ENCODE measurements around the gene RIC8A.

Gene RIC8A

DNA sequence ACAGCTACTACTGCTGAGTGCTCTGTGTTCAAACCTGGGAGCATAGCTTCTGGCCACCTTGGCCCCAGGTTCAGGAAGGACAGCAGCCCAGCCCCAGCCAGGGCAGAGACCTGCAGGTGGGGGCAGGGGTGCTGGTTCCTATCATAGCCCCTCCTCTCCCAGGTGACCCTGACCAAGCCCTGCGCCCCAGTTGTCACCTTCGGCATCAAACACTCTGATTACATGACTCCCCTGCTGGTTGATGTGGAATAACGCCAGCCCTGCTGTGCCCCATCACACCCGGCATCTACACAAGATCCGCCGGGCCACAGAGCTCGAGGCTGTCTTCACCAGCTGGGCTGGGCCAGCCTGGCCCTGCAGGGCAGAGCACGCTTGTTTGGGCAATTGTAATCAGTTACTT is 7.7 kb upstream of the RIC8A start:
- Histone ChIP-seq H3K9ac (ENCODE audit: low read length) (no peak overlapping the region), H3K79me2 (ENCODE audit: insufficient read depth, low read length) (no peaks in the 10 kb centered on the region), H3K4me1 (ENCODE audit: insufficient read depth, low read length, severe bottlenecking) (no peaks in the 10 kb centered on the region), H3K9me2 (ENCODE audit: low read depth, low read length) (no peaks in the 10 kb centered on the region), H3K27ac (ENCODE audit: low read depth, low read length, poor library complexity, severe bottlenecking) (no peak overlapping the region), H3F3A (ENCODE audit: insufficient read depth, low read length) (no peaks in the 10 kb centered on the region), H3K4me3 (ENCODE audit: low read depth, low read length, poor library complexity, severe bottlenecking) (no peak overlapping the region), H3K36me3 (ENCODE audit: insufficient read depth, low read length) (peaks cover 19% of the 10 kb centered on the region), H2AFZ (ENCODE audit: low read length) (no peak overlapping the region), H3K4me2 (ENCODE audit: low read length) (no peak overlapping the region), H3K9me3 (ENCODE audit: low read length) (no peaks in the 10 kb centered on the region), H4K20me1 (ENCODE audit: insufficient read depth, low read length) (no peaks in the 10 kb centered on the region), H3K27me3 (ENCODE audit: insufficient read depth, low read length) (no peaks in the 10 kb centered on the region)
- TF ChIP-seq, protein P1, sequence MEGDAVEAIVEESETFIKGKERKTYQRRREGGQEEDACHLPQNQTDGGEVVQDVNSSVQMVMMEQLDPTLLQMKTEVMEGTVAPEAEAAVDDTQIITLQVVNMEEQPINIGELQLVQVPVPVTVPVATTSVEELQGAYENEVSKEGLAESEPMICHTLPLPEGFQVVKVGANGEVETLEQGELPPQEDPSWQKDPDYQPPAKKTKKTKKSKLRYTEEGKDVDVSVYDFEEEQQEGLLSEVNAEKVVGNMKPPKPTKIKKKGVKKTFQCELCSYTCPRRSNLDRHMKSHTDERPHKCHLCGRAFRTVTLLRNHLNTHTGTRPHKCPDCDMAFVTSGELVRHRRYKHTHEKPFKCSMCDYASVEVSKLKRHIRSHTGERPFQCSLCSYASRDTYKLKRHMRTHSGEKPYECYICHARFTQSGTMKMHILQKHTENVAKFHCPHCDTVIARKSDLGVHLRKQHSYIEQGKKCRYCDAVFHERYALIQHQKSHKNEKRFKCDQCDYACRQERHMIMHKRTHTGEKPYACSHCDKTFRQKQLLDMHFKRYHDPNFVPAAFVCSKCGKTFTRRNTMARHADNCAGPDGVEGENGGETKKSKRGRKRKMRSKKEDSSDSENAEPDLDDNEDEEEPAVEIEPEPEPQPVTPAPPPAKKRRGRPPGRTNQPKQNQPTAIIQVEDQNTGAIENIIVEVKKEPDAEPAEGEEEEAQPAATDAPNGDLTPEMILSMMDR (IDR thresholded peaks at IDR 0.05; ENCODE audit: low read length): no peak
- TF ChIP-seq EZH2 (IDR thresholded peaks at IDR 0.05; ENCODE audit: borderline replicate concordance, low read length): no peak

DNA sequence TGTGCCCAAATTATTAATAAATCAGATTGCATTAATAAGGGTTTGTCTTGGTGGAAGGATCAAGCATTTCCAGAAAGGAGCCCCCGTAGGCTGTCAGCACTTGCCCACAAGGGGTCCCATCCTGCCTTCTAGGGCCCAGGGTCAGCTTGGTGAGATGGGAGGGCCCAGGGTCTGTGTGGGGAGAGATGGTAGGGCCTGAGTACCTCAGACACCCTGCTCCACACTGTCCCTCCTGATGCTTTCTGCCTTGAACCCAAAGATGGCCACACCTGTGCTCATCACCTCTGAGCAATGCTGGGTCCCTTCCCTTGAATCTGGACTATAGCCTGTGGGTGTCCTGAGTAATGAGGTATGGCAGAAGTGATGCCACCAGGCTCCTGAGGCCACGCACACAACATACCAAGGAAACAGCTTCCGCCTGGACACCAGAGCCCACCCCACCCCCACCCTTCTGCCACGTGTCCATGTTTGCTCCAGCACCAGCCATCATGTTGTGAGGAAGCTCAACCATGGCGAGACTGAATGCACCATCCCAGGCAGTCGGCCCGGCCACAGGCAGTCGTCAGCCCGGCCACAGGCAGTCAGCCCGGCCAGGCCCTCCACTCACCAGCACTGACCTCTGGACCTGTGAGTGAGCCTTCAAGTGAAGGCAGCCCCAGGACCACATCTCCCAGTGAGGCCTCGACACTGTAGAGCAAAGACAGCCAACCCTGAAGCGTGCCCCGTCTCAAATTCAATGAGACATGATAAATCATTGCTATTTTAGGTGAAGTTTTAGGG is 7.1 kb upstream of the RIC8A start:
- H3K36me3 ChIP-seq (ENCODE audit: insufficient read depth, low read length): peaks cover 26% of the 10 kb centered on the region

DNA sequence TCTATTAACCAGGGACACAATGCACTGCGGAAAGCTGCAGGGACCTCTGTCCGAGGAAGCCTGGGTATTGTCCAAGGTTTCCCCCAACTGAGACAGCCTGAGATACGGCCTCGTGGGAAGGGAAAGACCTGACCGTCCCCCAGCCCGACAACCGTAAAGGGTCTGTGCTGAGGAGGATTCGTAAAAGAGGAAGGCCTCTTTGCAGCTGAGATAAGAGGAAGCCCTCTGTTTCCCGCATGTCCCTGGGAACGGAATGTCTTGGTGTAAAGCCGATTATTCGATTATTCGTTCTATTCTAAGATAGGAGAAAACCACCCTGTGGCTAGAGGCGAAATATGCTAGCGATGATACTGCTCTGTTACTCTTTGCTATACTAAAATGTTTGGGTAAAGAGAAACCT is 5.5 kb upstream of the RIC8A start:
- no peak overlapping the region for H3K4me2 ChIP-seq (ENCODE audit: low read length)
- H3K9ac ChIP-seq (ENCODE audit: low read length): no peak overlapping the region
- TF ChIP-seq, protein P1 (IDR thresholded peaks at IDR 0.05; ENCODE audit: low read length): no peak
- TF ChIP-seq EZH2 (IDR thresholded peaks at IDR 0.05; ENCODE audit: borderline replicate concordance, low read length): no peak

More for the DNA sequence above, 7.1 kb upstream of the RIC8A start:
- Histone ChIP-seq H3K27me3 (ENCODE audit: insufficient read depth, low read length) (no peaks in the 10 kb centered on the region), H3K4me3 (ENCODE audit: low read depth, low read length, poor library complexity, severe bottlenecking) (no peak overlapping the region), H3K27ac (ENCODE audit: low read depth, low read length, poor library complexity, severe bottlenecking) (no peak overlapping the region), H3K9ac (ENCODE audit: low read length) (no peak overlapping the region), H3K4me2 (ENCODE audit: low read length) (no peak overlapping the region), H3F3A (ENCODE audit: insufficient read depth, low read length) (no peaks in the 10 kb centered on the region), H3K79me2 (ENCODE audit: insufficient read depth, low read length) (no peaks in the 10 kb centered on the region), H3K9me3 (ENCODE audit: low read length) (no peaks in the 10 kb centered on the region), H3K4me1 (ENCODE audit: insufficient read depth, low read length, severe bottlenecking) (no peaks in the 10 kb centered on the region), H4K20me1 (ENCODE audit: insufficient read depth, low read length) (no peaks in the 10 kb centered on the region), H2AFZ (ENCODE audit: low read length) (no peak overlapping the region), H3K9me2 (ENCODE audit: low read depth, low read length) (no peaks in the 10 kb centered on the region)
- TF ChIP-seq, protein P1 (IDR thresholded peaks at IDR 0.05; ENCODE audit: low read length): no peak
- TF ChIP-seq EZH2 (IDR thresholded peaks at IDR 0.05; ENCODE audit: borderline replicate concordance, low read length): no peak

More for the DNA sequence above, 5.5 kb upstream of the RIC8A start:
- H3K79me2 ChIP-seq (ENCODE audit: insufficient read depth, low read length): no peaks in the 10 kb centered on the region
- H3K9me3 ChIP-seq (ENCODE audit: low read length): no peaks in the 10 kb centered on the region
- H3K9me2 ChIP-seq (ENCODE audit: low read depth, low read length): no peaks in the 10 kb centered on the region
- no peak overlapping the region for H3K4me3 ChIP-seq (ENCODE audit: low read depth, low read length, poor library complexity, severe bottlenecking)
- H3K27me3 ChIP-seq (ENCODE audit: insufficient read depth, low read length): no peaks in the 10 kb centered on the region
- no peaks in the 10 kb centered on the region for H3F3A ChIP-seq (ENCODE audit: insufficient read depth, low read length)
- H3K4me1 ChIP-seq (ENCODE audit: insufficient read depth, low read length, severe bottlenecking): peaks cover 10% of the 10 kb centered on the region
- H2AFZ ChIP-seq (ENCODE audit: low read length): no peak overlapping the region
- H3K36me3 ChIP-seq (ENCODE audit: insufficient read depth, low read length): peaks cover 29% of the 10 kb centered on the region
- H4K20me1 ChIP-seq (ENCODE audit: insufficient read depth, low read length): no peaks in the 10 kb centered on the region
- H3K27ac ChIP-seq (ENCODE audit: low read depth, low read length, poor library complexity, severe bottlenecking): no peak overlapping the region

Data from OCI-LY1 (cell line).